H1 (cell line): ENCODE data around the gene ADIPOR2. TPM values are rescaled to one million over a fixed set of nuclear protein-coding genes. Genes with fewer than 3 reads are reported as not detected.

Source experiments
- ATF3 ChIP-seq: IDR thresholded peaks from 2 replicates; pipeline ENCODE4 v1.6.1; 2011; ENCODE audit warnings: low read depth, mild to moderate bottlenecking, low read length; ENCODE audit not compliant: insufficient read depth
- PHF8 ChIP-seq: fragments of 200-600 bp; sonication (generic); conservative IDR thresholded peaks from 2 replicates; pipeline ENCODE4 v1.7.1; 2012; ENCODE audit warnings: low read depth, mild to moderate bottlenecking, inconsistent platforms, low read length, moderate library complexity
- TCF12 ChIP-seq: IDR thresholded peaks from 2 replicates; pipeline ENCODE4 v1.6.1; 2011; ENCODE audit warnings: low read depth, mild to moderate bottlenecking, low read length
- polyA plus RNA-seq, 7 experiments: library from polyadenylated mRNA; depleted of rRNA in 3 of 7; stranded (reverse) in 5 of 7; unstranded in 2 of 7; fragments of >200 nt in 5 of 7; fragments of 200-250 nt in 2 of 7; gene quantifications; 1 replicate in 5 of 7; 2 replicates in 1 of 7; 4 replicates in 1 of 7; pipeline versions ENCODE4 v1.2.1 to v1.2.3, GENCODE V29; 2011 to 2013; ENCODE audit warnings: missing spikeins in 2 of 7, mixed read lengths in 2 of 7
- total RNA-seq: library from RNA; stranded (reverse); fragmentation: NEBNext Ultra II Directional; extraction: Animal tissue kit (Norgen Biotek cat#: 25700); gene quantifications from 2 replicates; pipeline ENCODE4 v1.2.1, GENCODE V29; 2021

The ADIPOR2 gene
- total and polyA plus RNA-seq, 2 of the 8 experiments (the other 6 are each of a cell fraction or from before 2014, with no cell fraction given): 17.5 to 50.8 TPM

GRCh38 chr12:1740161-1740948 lies 49.5 kb downstream of the ADIPOR2 start (continued):
- TF ChIP-seq ATF3: no peak
- no peak for TF ChIP-seq PHF8
- TF ChIP-seq TCF12: no peak
- TF ChIP-seq, all 59 proteins: peak for 0
